ENCODE data around the gene DCST1. TPM values are rescaled to one million over a fixed set of nuclear protein-coding genes. Genes with fewer than 3 reads are reported as not detected.

Gene DCST1
- total RNA-seq, 1 experiment from 2014 or later: 0.22 TPM

- H2AFZ ChIP-seq: peak overlapping the region; percentile 82
- no peak for TF ChIP-seq EZH2 (IDR thresholded peaks at IDR 0.05; ENCODE audit: low read depth)
- TF ChIP-seq CTCF (conservative IDR thresholded peaks at IDR 0.05): peak; percentile 94
- POLR2A ChIA-PET (ENCODE audit: unreplicated experiment): interaction anchor here (0.6 to 0.7 kb wide), 5 partner anchors 33 to 1109 kb away, joined by 3 to 7 read pairs (median 3); partner anchors contain the start of gene SLC25A44
- TSS peak; percentile 77 for BruUV-seq (replicated peaks)
- intact Hi-C loops (cut with micrococcal nuclease; ENCODE audit: unreplicated experiment): loop anchor here (1.0 to 2.0 kb wide), 8 partner anchors 22 to 526 kb away; partner anchors contain the start of genes EFNA4, PMVK, SLC50A1 and ZBTB7B
- H3K9me2 ChIP-seq (ENCODE audit: insufficient read depth): no peaks in the 10 kb centered on the region
- peaks cover 50% of the 10 kb centered on the region for H3K4me1 ChIP-seq (replicated peaks; ENCODE audit: insufficient read depth)
- CTCF ChIA-PET: interaction anchor here (0.6 to 2.0 kb wide), 16 partner anchors 10 to 525 kb away, joined by 3 to 13 read pairs (median 4); partner anchors contain the start of genes ADAM15, CKS1B, FLAD1 and KRTCAP2
- H3K4me2 ChIP-seq: peak overlapping the region; percentile 84
- peaks cover 31% of the 10 kb centered on the region; the same call in 1 of the 2 replicates for H3F3A ChIP-seq (ENCODE audit: insufficient read depth, low read depth)
- H3K79me2 ChIP-seq (ENCODE audit: low read depth): no peaks in the 10 kb centered on the region
- H3K27ac ChIP-seq: peak overlapping the region; percentile 72
- no peaks in the 10 kb centered on the region for H4K20me1 ChIP-seq (ENCODE audit: insufficient read depth)
- peaks cover 23% of the 10 kb centered on the region for H3K27me3 ChIP-seq (ENCODE audit: insufficient read depth, low read depth)
- H3K36me3 ChIP-seq (ENCODE audit: low read depth): no peaks in the 10 kb centered on the region
- DNase-seq: peak; percentile 81 to 92
- H3K9me3 ChIP-seq (ENCODE audit: insufficient read depth, low read depth): no peaks in the 10 kb centered on the region
- peak overlapping the region; percentile 70 for H3K4me3 ChIP-seq
Measured at GRCh38 chr1:155084722-155085503, 51.3 kb downstream of the DCST1 start.

- H3K9me3 ChIP-seq (ENCODE audit: insufficient read depth, low read depth): no peaks in the 10 kb centered on the region
- ChIA-PET CTCF (interaction anchor here (0.6 to 2.0 kb wide), 11 partner anchors 10 to 218 kb away, joined by 3 to 13 read pairs (median 5); partner anchors contain the start of genes ADAM15, KRTCAP2, PBXIP1 and SHC1), POLR2A (ENCODE audit: unreplicated experiment) (interaction anchor here (0.5 to 0.6 kb wide), 2 partner anchors 214 to 606 kb away, joined by 3 read pairs; no protein-coding TSS in a partner anchor)
- H3K4me1 ChIP-seq (replicated peaks; ENCODE audit: insufficient read depth): peaks cover 43% of the 10 kb centered on the region
- H3K79me2 ChIP-seq (ENCODE audit: low read depth): no peaks in the 10 kb centered on the region
- H3K9me2 ChIP-seq (ENCODE audit: insufficient read depth): no peaks in the 10 kb centered on the region
- TF ChIP-seq CTCF (conservative IDR thresholded peaks at IDR 0.05) (no peak), EZH2 (IDR thresholded peaks at IDR 0.05; ENCODE audit: low read depth) (no peak)
- DNase-seq: peak; percentile 68 to 69
- peak overlapping the region; percentile 72 for H3K27ac ChIP-seq
- no peaks in the 10 kb centered on the region for H3K36me3 ChIP-seq (ENCODE audit: low read depth)
- peak overlapping the region; percentile 82 for H2AFZ ChIP-seq
- peaks cover 17% of the 10 kb centered on the region for H3K27me3 ChIP-seq (ENCODE audit: insufficient read depth, low read depth)
- no TSS peak for BruUV-seq (replicated peaks)
- intact Hi-C loops (cut with micrococcal nuclease; ENCODE audit: unreplicated experiment): loop anchor here (1.0 to 2.0 kb wide), 4 partner anchors 41 to 149 kb away; partner anchors contain the start of genes PMVK and SLC50A1
- peaks cover 31% of the 10 kb centered on the region; the same call in 1 of the 2 replicates for H3F3A ChIP-seq (ENCODE audit: insufficient read depth, low read depth)
- H3K4me2 ChIP-seq: peak overlapping the region; percentile 84
- H3K4me3 ChIP-seq: peak overlapping the region; percentile 70
- no peaks in the 10 kb centered on the region for H4K20me1 ChIP-seq (ENCODE audit: insufficient read depth)
Measured at GRCh38 chr1:155085504-155086127, 52.0 kb downstream of the DCST1 start.

- peak; percentile 58 to 74 for DNase-seq
- TF ChIP-seq CTCF (conservative IDR thresholded peaks at IDR 0.05): peak; percentile 99
- no peak for TF ChIP-seq EZH2 (IDR thresholded peaks at IDR 0.05; ENCODE audit: low read depth)
- no peaks in the 10 kb centered on the region for H4K20me1 ChIP-seq (ENCODE audit: insufficient read depth)
- peak overlapping the region; percentile 84 for H3K4me2 ChIP-seq
- no peaks in the 10 kb centered on the region for H3K9me3 ChIP-seq (ENCODE audit: insufficient read depth, low read depth)
- H3K27me3 ChIP-seq (ENCODE audit: insufficient read depth, low read depth): peaks cover 11% of the 10 kb centered on the region
- POLR2A ChIA-PET (ENCODE audit: unreplicated experiment): interaction anchor here (0.5 kb wide), 1 partner anchor 214 kb away, joined by 3 read pairs; no protein-coding TSS in a partner anchor
- H3K4me1 ChIP-seq (replicated peaks; ENCODE audit: insufficient read depth): peaks cover 40% of the 10 kb centered on the region
- no peaks in the 10 kb centered on the region for H3K9me2 ChIP-seq (ENCODE audit: insufficient read depth)
- BruUV-seq (replicated peaks): no TSS peak
- H3F3A ChIP-seq (ENCODE audit: insufficient read depth, low read depth): peaks cover 27% of the 10 kb centered on the region; the same call in 1 of the 2 replicates
- no peaks in the 10 kb centered on the region for H3K36me3 ChIP-seq (ENCODE audit: low read depth)
- intact Hi-C loops (cut with micrococcal nuclease; ENCODE audit: unreplicated experiment): loop anchor here (1.0 kb wide), 1 partner anchor 81 kb away; no protein-coding TSS in a partner anchor
- CTCF ChIA-PET: interaction anchor here (0.5 to 2.0 kb wide), 4 partner anchors 35 to 88 kb away, joined by 5 to 8 read pairs (median 6); partner anchors contain the start of genes ADAM15 and KRTCAP2
- H3K79me2 ChIP-seq (ENCODE audit: low read depth): no peaks in the 10 kb centered on the region
- peak overlapping the region; percentile 72 for H3K27ac ChIP-seq
- H3K4me3 ChIP-seq: peak overlapping the region; percentile 70
- peak overlapping the region; percentile 82 for H2AFZ ChIP-seq
Measured at GRCh38 chr1:155086128-155086741, 52.6 kb downstream of the DCST1 start.
